MCF 10A (cell line): ENCODE results near the gene GAREM2. TPM values are rescaled to one million over a fixed set of nuclear protein-coding genes. Genes with fewer than 3 reads are reported as not detected.

ENCODE experiments used
- BruUV-seq: library from RNA; stranded (reverse); fragments of 400-500 nt; replicated peaks from 2 replicates; lab custom pipeline; 2021; lab: Mats Ljungman, UMichigan
- CTCF ChIA-PET: fragments of 300-600 bp; sonication (Branson Sonifier 250); formaldehyde crosslinking; extraction: SDS; loops from one replicate; lab custom pipeline; 2021; ENCODE audit warnings: antibody characterized with exemption, inconsistent platforms; lab: Yijun Ruan, JAX
- POLR2A ChIA-PET: fragments of 300-600, 350-650 bp; sonication (Branson Sonifier 250); formaldehyde crosslinking; extraction: SDS; loops from one replicate; lab custom pipeline; 2020; ENCODE audit warnings: antibody characterized with exemption, inconsistent platforms; lab: Yijun Ruan, JAX
- DNase-seq: peaks from one replicate; pipeline ENCODE4 v3.0.0-alpha.2; 2018; ENCODE audit not compliant: unreplicated experiment
- H3K27ac Mint-ChIP-seq: one replicate; pipeline ENCODE4 v1.8.0; 2022; ENCODE audit warnings: mild to moderate bottlenecking, low read depth, mixed read lengths; ENCODE audit not compliant: unreplicated experiment
- H3K27me3 Mint-ChIP-seq: one replicate; pipeline ENCODE4 v1.8.0; 2022; ENCODE audit warnings: mixed read lengths; ENCODE audit not compliant: insufficient read depth, unreplicated experiment
- H3K36me3 Mint-ChIP-seq: one replicate; pipeline ENCODE4 v1.8.0; 2022; ENCODE audit warnings: mild to moderate bottlenecking, moderate library complexity, mixed read lengths; ENCODE audit not compliant: insufficient read depth, unreplicated experiment
- H3K4me1 Mint-ChIP-seq: one replicate; pipeline ENCODE4 v1.8.0; 2022; ENCODE audit warnings: mixed read lengths; ENCODE audit not compliant: insufficient read depth, unreplicated experiment
- H3K4me3 Mint-ChIP-seq: one replicate; pipeline ENCODE4 v1.8.0; 2022; ENCODE audit warnings: mild to moderate bottlenecking, moderate library complexity, mixed read lengths; ENCODE audit not compliant: unreplicated experiment
- H3K9me3 Mint-ChIP-seq: one replicate; pipeline ENCODE4 v1.8.0; 2022; ENCODE audit warnings: mixed read lengths; ENCODE audit not compliant: unreplicated experiment
- CTCF ChIP-seq: fragments of 200-600 bp; IDR thresholded peaks from one replicate; pipeline ENCODE4 v1.8.0; 2022; ENCODE audit warnings: antibody characterized with exemption, mild to moderate bottlenecking; ENCODE audit not compliant: unreplicated experiment
- intact Hi-C: fragments of 100-400 bp; cut with micrococcal nuclease; formaldehyde crosslinking; loops from 2 replicates; pipeline ENCODE4 v1.14.1; 2022
- total RNA-seq: library from RNA; stranded (reverse); gene quantifications from 2 replicates; pipeline ENCODE4 v1.2.3, GENCODE V29; 2022

GAREM2 gene
- total RNA-seq, 1 experiment from 2014 or later = 0.23 TPM

- H3K27ac Mint-ChIP-seq = no peak overlapping the region
- DNase-seq = no peak
- intact Hi-C loops = no loop called here
- no peaks in the 10 kb centered on the region for H3K9me3 Mint-ChIP-seq
- no peak overlapping the region for H3K4me3 Mint-ChIP-seq
- ChIA-PET CTCF (interaction anchor here (0.6 kb wide), 2 partner anchors 24 to 51 kb away, joined by 5 to 6 read pairs; no protein-coding TSS in a partner anchor), POLR2A (interaction anchor here (0.6 kb wide), 1 partner anchor 344 kb away, joined by 3 read pairs; no protein-coding TSS in a partner anchor)
- TF ChIP-seq CTCF = no peak
- H3K27me3 Mint-ChIP-seq = peaks cover 12% of the 10 kb centered on the region
- peaks cover 15% of the 10 kb centered on the region for H3K36me3 Mint-ChIP-seq
- no peaks in the 10 kb centered on the region for H3K4me1 Mint-ChIP-seq
- no TSS peak for BruUV-seq
Observed at GRCh38 chr2:26187537-26188104, 14.7 kb downstream of the GAREM2 start.

- BruUV-seq = no TSS peak
- Mint-ChIP-seq H3K27me3 (peaks cover 12% of the 10 kb centered on the region), H3K36me3 (peaks cover 30% of the 10 kb centered on the region), H3K27ac (peak overlapping the region; percentile 59), H3K4me1 (no peaks in the 10 kb centered on the region), H3K9me3 (no peaks in the 10 kb centered on the region), H3K4me3 (no peak overlapping the region)
- ChIA-PET CTCF (interaction anchor here (0.6 kb wide), 2 partner anchors 10 to 196 kb away, joined by 3 to 4 read pairs; no protein-coding TSS in a partner anchor), POLR2A (interaction anchor here (0.6 to 1.2 kb wide), 4 partner anchors 9 to 416 kb away, joined by 3 to 4 read pairs (median 3); no protein-coding TSS in a partner anchor)
- intact Hi-C loops = no loop called here
- TF ChIP-seq CTCF = no peak
- DNase-seq = no peak
Observed at GRCh38 chr2:26189123-26189522, 16.2 kb downstream of the GAREM2 start.

- H3K27me3 Mint-ChIP-seq = peaks cover 12% of the 10 kb centered on the region
- peaks cover 37% of the 10 kb centered on the region for H3K36me3 Mint-ChIP-seq
- H3K27ac Mint-ChIP-seq = peak overlapping the region; percentile 59
- intact Hi-C loops = no loop called here
- ChIA-PET POLR2A (interaction anchor here (0.7 to 1.2 kb wide), 2 partner anchors 8 to 197 kb away, joined by 3 to 4 read pairs; no protein-coding TSS in a partner anchor), CTCF (interaction anchor here (0.6 kb wide), 2 partner anchors 249 to 282 kb away, joined by 3 read pairs; no protein-coding TSS in a partner anchor)
- no peak for DNase-seq
- no peak for TF ChIP-seq CTCF
- H3K4me1 Mint-ChIP-seq = no peaks in the 10 kb centered on the region
- no peaks in the 10 kb centered on the region for H3K9me3 Mint-ChIP-seq
- no TSS peak for BruUV-seq
- H3K4me3 Mint-ChIP-seq = no peak overlapping the region
Observed at GRCh38 chr2:26189751-26190150, 16.9 kb downstream of the GAREM2 start.

- no TSS peak for BruUV-seq
- Mint-ChIP-seq H3K27me3 (peaks cover 9% of the 10 kb centered on the region), H3K4me1 (no peaks in the 10 kb centered on the region), H3K36me3 (peaks cover 43% of the 10 kb centered on the region), H3K4me3 (no peak overlapping the region), H3K27ac (no peak overlapping the region), H3K9me3 (no peaks in the 10 kb centered on the region)
- no peak for DNase-seq
- ChIA-PET POLR2A (no interaction called here), CTCF (interaction anchor here (0.6 kb wide), 1 partner anchor 249 kb away, joined by 3 read pairs; no protein-coding TSS in a partner anchor)
- intact Hi-C loops = no loop called here
- TF ChIP-seq CTCF = no peak
Observed at GRCh38 chr2:26190369-26190768, 17.5 kb downstream of the GAREM2 start.
